K562 (cell line): ENCODE measurements around the gene F2RL2. TPM values are rescaled to one million over a fixed set of nuclear protein-coding genes. Genes with fewer than 3 reads are reported as not detected.

ENCODE experiments used
- ASH1L ChIP-seq: fragments of 450-650 bp; IDR thresholded peaks from 2 replicates; pipeline ENCODE4 v1.6.1; 2018; ENCODE audit warnings: borderline replicate concordance, mild to moderate bottlenecking, low read depth; ENCODE audit not compliant: partially characterized antibody
- BRF1 ChIP-seq: IDR thresholded peaks from 3 replicates; pipeline ENCODE4 v1.6.1; 2011; ENCODE audit warnings: borderline replicate concordance, mild to moderate bottlenecking; ENCODE audit not compliant: insufficient read length; ENCODE audit errors: extremely low read depth
- CBX3 ChIP-seq, 2 experiments: IDR thresholded peaks; 1 replicate in 1 of 2; 2 replicates in 1 of 2; pipeline ENCODE4 v1.6.1; 2012; ENCODE audit warnings: inconsistent platforms in 2 of 2, low read length in 2 of 2, borderline replicate concordance in 1 of 2, control low read depth in 1 of 2
- CTCFL ChIP-seq: IDR thresholded peaks from 2 replicates; pipeline ENCODE4 v1.6.1; 2011; ENCODE audit warnings: borderline replicate concordance, low read depth, mild to moderate bottlenecking, moderate library complexity, low read length; ENCODE audit not compliant: insufficient read depth, poor library complexity, severe bottlenecking
- CUX1 ChIP-seq: fragments of 200-800 bp; sonication (Bioruptor generic); IDR thresholded peaks from 2 replicates; pipeline ENCODE4 v1.6.1; 2016; ENCODE audit warnings: missing genetic modification characterization, missing compliant biosample characterization
- FOXM1 ChIP-seq, 2 experiments: fragments of 450-650 bp in 1 of 2; sonication (generic) in 1 of 2; formaldehyde crosslinking in 1 of 2; IDR thresholded peaks; 2 replicates each; pipeline versions ENCODE4 v1.6.1 to v1.9.0; 2017 to 2022; ENCODE audit warnings: low read depth in 2 of 2, mild to moderate bottlenecking in 2 of 2, missing genetic modification reagents in 1 of 2, moderate library complexity in 1 of 2
- GATAD2A ChIP-seq: fragments of 450-650 bp; IDR thresholded peaks from 2 replicates; pipeline ENCODE4 v1.6.1; 2017
- GTF2E2 ChIP-seq: fragments of 200-800 bp; sonication (Bioruptor generic); IDR thresholded peaks from 2 replicates; pipeline ENCODE4 v1.6.1; 2016; ENCODE audit warnings: missing genetic modification characterization, missing compliant biosample characterization
- HMG20A ChIP-seq: fragments of 450-650 bp; formaldehyde crosslinking; conservative IDR thresholded peaks from 2 replicates; pipeline ENCODE4 v1.4.0; 2020; ENCODE audit warnings: mild to moderate bottlenecking, mixed read lengths
- MAZ ChIP-seq, 2 experiments: fragments of 450-650 bp in 1 of 2; sonication (generic) in 1 of 2; formaldehyde crosslinking; IDR thresholded peaks in 1 of 2; conservative IDR thresholded peaks in 1 of 2; 2 replicates each; pipeline versions ENCODE4 v1.4.0 to v1.5.0; 2020; ENCODE audit warnings: mild to moderate bottlenecking in 1 of 2, missing genetic modification reagents in 1 of 2
- MTA1 ChIP-seq: fragments of 450-650 bp; IDR thresholded peaks from 2 replicates; pipeline ENCODE4 v1.6.1; 2017; ENCODE audit warnings: borderline replicate concordance
- RFX5 ChIP-seq: IDR thresholded peaks from 2 replicates; pipeline ENCODE4 v1.6.1; 2011; ENCODE audit warnings: low read depth, mild to moderate bottlenecking, improper control_type of control experiment, low read length
- RUNX1 ChIP-seq: sonication (generic); IDR thresholded peaks from 2 replicates; pipeline ENCODE4 v1.6.1; 2016; ENCODE audit warnings: antibody characterized with exemption, low read depth
- TEAD1 ChIP-seq, 2 experiments: fragments of 450-650 bp in 1 of 2; sonication (generic) in 1 of 2; formaldehyde crosslinking; IDR thresholded peaks; 2 replicates each; pipeline versions ENCODE4 v1.4.0 to v1.8.0; 2020 to 2022; ENCODE audit warnings: mild to moderate bottlenecking in 2 of 2, missing genetic modification reagents in 1 of 2
- ZNF212 ChIP-seq: fragments of 450-650 bp; formaldehyde crosslinking; IDR thresholded peaks from 2 replicates; pipeline ENCODE4 v1.4.0; 2020; ENCODE audit warnings: mild to moderate bottlenecking
- ZNF507 ChIP-seq: conservative IDR thresholded peaks from 2 replicates; pipeline ENCODE4 v1.6.1; 2017; ENCODE audit warnings: missing genetic modification characterization, missing compliant biosample characterization
- polyA plus RNA-seq, 8 experiments: library from polyadenylated mRNA; depleted of rRNA in 4 of 8; stranded (reverse) in 5 of 8; unstranded in 3 of 8; fragments of >200 nt; fragmentation: Nextera tagmentation in 2 of 8; fragmentation: Illumina TruSeq in 1 of 8; extraction: Ambion mirVana in 2 of 8; extraction: Trizol in 1 of 8; gene quantifications; 2 replicates each; pipeline versions ENCODE4 v1.2.1 to v1.2.3, GENCODE V29; 2011 to 2014; ENCODE audit warnings: inconsistent platforms in 1 of 8, missing spikeins in 1 of 8
- total RNA-seq, 7 experiments: library from RNA; depleted of rRNA in 6 of 7; stranded (reverse); fragments of >200 nt in 6 of 7; fragmentation: Illumina TruSeq in 2 of 7; extraction: Trizol in 2 of 7; gene quantifications; 2 replicates each; pipeline versions ENCODE4 v1.2.1 to v1.2.3, GENCODE V29; 2011 to 2021; ENCODE audit warnings: low replicate concordance in 1 of 7
- TF ChIP-seq, protein P1 (sequence below): sonication (generic); formaldehyde crosslinking; IDR thresholded peaks from 2 replicates; pipeline ENCODE4 v1.4.0; 2020; ENCODE audit warnings: mild to moderate bottlenecking, missing genetic modification reagents

F2RL2 gene
- total and polyA plus RNA-seq, 9 of the 15 experiments (the other 6 are each of a cell fraction or from before 2014, with no cell fraction given): 0.03 to 0.12 (median 0.06) TPM; not detected in 3

DNA sequence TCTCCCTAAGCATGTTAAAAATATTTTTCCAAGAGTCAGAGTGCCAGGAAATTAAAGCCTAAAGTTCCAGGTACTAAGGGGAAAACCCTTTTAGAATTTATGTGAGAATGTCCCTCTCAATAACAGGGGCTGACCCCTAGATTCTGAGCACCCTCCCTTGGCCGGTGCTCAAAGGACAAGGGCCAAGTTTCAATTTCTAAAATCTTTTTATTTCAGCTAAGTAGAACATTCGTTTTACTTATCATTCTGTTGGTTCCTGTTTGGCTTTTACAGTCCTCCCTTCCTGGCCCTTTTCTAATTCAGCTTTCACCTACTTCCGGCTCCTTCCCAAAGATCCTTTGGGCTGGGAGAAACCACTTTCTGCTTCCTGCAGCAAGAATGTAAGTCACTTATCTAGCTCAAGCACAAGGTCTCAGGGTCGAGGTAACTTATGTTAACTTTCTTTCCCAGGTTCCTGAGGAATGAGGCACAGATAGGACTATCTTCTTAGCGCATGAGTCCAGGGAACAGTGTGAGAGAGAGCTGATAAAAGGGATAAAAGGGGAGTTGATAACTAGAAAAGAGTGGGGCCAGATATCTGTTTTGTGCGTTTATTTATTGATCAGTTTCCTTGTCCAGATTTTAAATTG, 34.6 kb upstream of the F2RL2 start (continued):
- TF ChIP-seq, protein P1, sequence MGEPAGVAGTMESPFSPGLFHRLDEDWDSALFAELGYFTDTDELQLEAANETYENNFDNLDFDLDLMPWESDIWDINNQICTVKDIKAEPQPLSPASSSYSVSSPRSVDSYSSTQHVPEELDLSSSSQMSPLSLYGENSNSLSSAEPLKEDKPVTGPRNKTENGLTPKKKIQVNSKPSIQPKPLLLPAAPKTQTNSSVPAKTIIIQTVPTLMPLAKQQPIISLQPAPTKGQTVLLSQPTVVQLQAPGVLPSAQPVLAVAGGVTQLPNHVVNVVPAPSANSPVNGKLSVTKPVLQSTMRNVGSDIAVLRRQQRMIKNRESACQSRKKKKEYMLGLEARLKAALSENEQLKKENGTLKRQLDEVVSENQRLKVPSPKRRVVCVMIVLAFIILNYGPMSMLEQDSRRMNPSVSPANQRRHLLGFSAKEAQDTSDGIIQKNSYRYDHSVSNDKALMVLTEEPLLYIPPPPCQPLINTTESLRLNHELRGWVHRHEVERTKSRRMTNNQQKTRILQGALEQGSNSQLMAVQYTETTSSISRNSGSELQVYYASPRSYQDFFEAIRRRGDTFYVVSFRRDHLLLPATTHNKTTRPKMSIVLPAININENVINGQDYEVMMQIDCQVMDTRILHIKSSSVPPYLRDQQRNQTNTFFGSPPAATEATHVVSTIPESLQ: no peak
- TF ChIP-seq ZNF212: no peak
- TF ChIP-seq HMG20A (CRISPR knock-in tag): no peak
- peak; percentile 86 for TF ChIP-seq RUNX1
- TF ChIP-seq FOXM1 (IDR thresholded peaks at IDR 0.05; ENCODE audit: low read depth): peak; percentile 99
- TF ChIP-seq FOXM1 (CRISPR knock-in tag; IDR thresholded peaks at IDR 0.05; ENCODE audit: low read depth): no peak
- peak; percentile 90 for TF ChIP-seq MTA1
- peak in 1 of 2 experiments; percentile 90; a peak in 2 of 3 replicates for TF ChIP-seq CBX3 (IDR thresholded peaks at IDR 0.05; ENCODE audit: borderline replicate concordance in 1 of 2, low read length in 2 of 2)
- TF ChIP-seq MAZ (CRISPR knock-in tag; conservative IDR thresholded peaks at IDR 0.05 in 1 of 2, IDR thresholded peaks at IDR 0.05 in 1 of 2): peak in 1 of 2 experiments; percentile 59; a peak in 2 of 4 replicates
- no peak for TF ChIP-seq CTCFL
- no peak for TF ChIP-seq BRF1
- peak; percentile 43; the same call in 1 of the 2 replicates for TF ChIP-seq GATAD2A
- no peak for TF ChIP-seq ASH1L
- TF ChIP-seq TEAD1 (CRISPR knock-in tag; IDR thresholded peaks at IDR 0.05): peak; percentile 79 to 96; a peak in 3 of 4 replicates
- no peak for TF ChIP-seq RFX5
- TF ChIP-seq CUX1: peak; percentile 89
- no peak for TF ChIP-seq ZNF507
- peak; percentile 68; the same call in 1 of the 2 replicates for TF ChIP-seq GTF2E2 (tag)
